ENCODE measurements around the gene RFX7.
"Not testable (repeated sequence)": the region's sequence is repeated elsewhere in the genome, so short reads cannot be mapped to it uniquely, and the experiment has no call there.

Gene RFX7

GRCh38 chr15:56208185-56208584 lies 35.5 kb downstream of the RFX7 start:
- H3K27ac ChIP-seq, result no peak overlapping the region
- DNase-seq (ENCODE audit: low read depth, low spot score), result no peak

GRCh38 chr15:56207711-56208110 lies 36.0 kb downstream of the RFX7 start:
- no peak overlapping the region for H3K27ac ChIP-seq
- DNase-seq (ENCODE audit: low read depth, low spot score), result no peak

- no peak for DNase-seq (ENCODE audit: low read depth, low spot score)
- no peak overlapping the region for H3K27ac ChIP-seq
Observed at GRCh38 chr15:56207092-56207491, 36.6 kb downstream of the RFX7 start.

GRCh38 chr15:56205061-56205876 lies 38.4 kb downstream of the RFX7 start:
- H3K27ac ChIP-seq, result peak overlapping the region; percentile 70
- peak; percentile 12 for DNase-seq (ENCODE audit: low read depth, low spot score)

- DNase-seq (ENCODE audit: low read depth, low spot score); H3K27ac ChIP-seq: not testable (repeated sequence)
Observed at GRCh38 chr15:56203312-56203922, 40.3 kb downstream of the RFX7 start.

DNA sequence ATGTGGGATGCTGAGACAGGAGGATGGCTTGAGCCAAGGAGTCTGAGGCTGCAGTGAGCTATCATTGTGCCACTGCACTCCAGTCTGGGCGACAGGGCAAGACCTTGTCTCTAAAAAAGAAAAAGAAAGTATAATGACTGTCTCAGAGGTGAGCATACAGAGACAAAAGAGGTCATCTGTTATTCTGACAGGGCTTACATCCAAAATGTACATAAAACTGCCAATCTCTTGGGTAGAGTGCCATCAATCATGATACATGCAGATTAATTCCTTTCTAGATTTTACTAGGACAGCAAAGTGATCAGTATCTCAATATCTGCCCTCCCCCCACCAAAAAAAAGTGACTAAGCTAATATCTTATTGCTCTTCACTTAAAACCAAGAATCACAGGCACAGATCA lies 41.0 kb downstream of the RFX7 start:
- DNase-seq (ENCODE audit: low read depth, low spot score), result no peak
- no peak overlapping the region for H3K27ac ChIP-seq

GRCh38 chr15:56199038-56199437 lies 44.6 kb downstream of the RFX7 start:
- DNase-seq (ENCODE audit: low read depth, low spot score), result no peak
- no peak overlapping the region for H3K27ac ChIP-seq

- no peak overlapping the region for H3K27ac ChIP-seq
- no peak for DNase-seq (ENCODE audit: low read depth, low spot score)
Observed at GRCh38 chr15:56194035-56194434, 49.6 kb downstream of the RFX7 start.

- no peak for DNase-seq (ENCODE audit: low read depth, low spot score)
- no peak overlapping the region for H3K27ac ChIP-seq
Observed at GRCh38 chr15:56192659-56193442, 50.8 kb downstream of the RFX7 start.

DNA sequence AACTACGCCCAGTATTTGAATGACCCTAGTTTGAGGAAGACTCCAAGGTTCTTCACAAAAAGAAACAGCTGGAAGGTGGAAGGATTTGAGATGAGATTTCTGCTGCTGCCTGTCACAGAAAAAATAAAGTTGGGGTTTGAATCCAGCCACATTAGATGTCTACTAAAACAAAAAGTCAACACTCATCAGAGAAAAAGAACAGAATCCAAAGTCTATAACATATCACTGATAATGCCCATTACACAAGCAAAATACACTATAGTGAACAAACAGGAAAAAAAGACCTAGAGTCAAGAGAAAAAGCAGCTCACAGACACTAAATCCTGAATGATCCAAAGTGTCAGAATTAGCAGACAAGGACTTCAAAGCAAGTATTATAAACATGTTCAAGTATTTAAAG lies 56.0 kb downstream of the RFX7 start:
- no peak for DNase-seq (ENCODE audit: low read depth, low spot score)
- H3K27ac ChIP-seq, result no peak overlapping the region

DNA sequence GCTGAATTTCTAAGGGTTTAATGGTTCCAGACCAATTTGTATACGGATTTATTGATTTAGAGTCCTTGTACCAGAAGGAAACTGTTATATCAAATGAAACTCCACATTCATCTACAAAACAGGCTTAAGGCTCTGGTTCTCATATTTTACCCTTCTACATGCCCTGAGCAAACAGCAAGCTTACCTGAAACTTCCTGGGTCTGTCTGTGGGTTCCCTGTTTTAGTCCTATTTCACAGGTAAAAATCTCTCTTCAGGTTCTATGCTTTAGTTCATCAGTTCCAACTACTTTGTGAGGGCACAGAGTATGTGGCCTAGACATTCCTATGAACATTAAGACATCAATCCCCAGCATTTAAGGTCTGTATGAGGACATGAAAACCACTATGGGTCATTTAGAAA lies 57.7 kb downstream of the RFX7 start:
- no peak overlapping the region for H3K27ac ChIP-seq
- DNase-seq (ENCODE audit: low read depth, low spot score), result no peak

DNA sequence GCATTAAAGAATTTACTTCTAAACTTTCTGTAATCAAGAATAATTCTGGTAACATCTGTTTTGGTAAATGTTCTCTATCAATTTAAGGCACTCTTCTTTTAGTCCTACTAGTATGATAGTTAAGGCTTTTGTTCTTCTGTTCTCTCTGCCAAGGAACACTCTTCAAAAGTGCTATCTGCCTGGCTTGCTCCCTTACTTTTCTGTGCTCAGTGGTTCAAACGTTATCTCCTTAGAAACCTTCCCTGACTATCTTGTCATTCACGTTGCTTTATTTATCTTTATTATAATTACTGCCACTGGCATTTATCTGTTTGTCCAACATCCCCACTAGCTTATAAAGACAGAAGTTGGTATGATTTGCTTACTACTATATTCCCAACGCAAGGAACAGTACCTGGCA lies 59.2 kb downstream of the RFX7 start:
- no peak for DNase-seq (ENCODE audit: low read depth, low spot score)
- H3K27ac ChIP-seq, result no peak overlapping the region

DNA sequence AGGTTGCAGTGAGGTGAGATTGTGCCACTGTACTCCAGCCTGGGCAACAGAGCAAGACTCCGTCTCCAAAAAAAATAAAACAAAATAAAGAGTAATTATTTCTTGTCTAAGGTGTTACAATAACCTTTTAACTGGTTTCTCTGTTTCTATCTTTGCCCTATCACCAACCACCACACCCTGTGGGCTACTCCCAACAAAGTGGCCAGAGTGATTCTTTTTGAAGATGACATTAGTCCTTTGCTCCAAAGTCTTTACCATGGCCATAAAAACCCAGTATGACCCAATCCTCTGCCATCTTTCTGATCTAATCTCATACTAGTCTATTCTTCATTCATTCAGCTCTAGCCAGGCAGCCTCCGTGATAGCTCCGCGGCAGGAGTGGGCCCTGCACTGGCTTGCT lies 62.8 kb downstream of the RFX7 start:
- no peak for DNase-seq (ENCODE audit: low read depth, low spot score)
- no peak overlapping the region for H3K27ac ChIP-seq

DNA sequence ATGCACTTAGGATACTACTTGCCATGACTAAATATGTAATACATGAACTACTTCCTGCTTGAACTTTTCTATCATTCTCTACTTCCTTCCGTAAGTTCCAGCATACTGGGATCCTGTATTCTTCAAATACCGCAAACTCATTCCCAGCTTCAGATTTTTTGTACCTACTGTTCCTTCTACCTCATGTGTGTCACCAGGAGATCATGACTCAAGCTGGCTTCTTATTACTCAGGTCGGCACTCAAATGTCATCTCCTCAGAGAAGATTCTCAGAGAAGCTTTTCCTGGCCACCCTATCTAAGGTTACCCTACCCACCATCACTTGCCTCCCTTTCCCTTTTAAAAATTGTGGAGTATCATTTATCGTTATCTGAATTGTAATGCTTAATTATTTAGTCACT lies 66.7 kb downstream of the RFX7 start:
- H3K27ac ChIP-seq, result no peak overlapping the region
- DNase-seq (ENCODE audit: low read depth, low spot score), result no peak

DNA sequence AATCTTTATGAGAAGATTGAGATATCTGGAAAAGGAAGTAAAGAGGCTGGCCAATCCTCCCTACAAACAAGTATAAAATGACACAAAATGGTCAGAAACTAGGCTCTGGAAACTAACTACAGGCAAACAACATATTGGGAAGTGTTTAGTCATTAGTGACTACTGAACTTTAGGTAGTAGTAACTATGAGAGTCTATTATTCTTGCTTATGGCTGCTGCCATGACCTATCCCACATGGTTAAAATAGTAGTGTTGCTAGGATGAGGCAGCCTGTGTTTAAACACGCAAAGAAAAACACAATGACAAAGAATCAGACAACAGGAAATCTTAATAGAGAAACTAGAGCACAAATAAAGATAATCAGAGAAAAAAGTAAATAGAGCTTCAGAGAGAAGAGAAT lies 67.9 kb downstream of the RFX7 start:
- no peak for DNase-seq (ENCODE audit: low read depth, low spot score)
- H3K27ac ChIP-seq, result no peak overlapping the region

- DNase-seq (ENCODE audit: low read depth, low spot score), result no peak
- no peak overlapping the region for H3K27ac ChIP-seq
Observed at GRCh38 chr15:56174649-56175048, 69.0 kb downstream of the RFX7 start.

DNA sequence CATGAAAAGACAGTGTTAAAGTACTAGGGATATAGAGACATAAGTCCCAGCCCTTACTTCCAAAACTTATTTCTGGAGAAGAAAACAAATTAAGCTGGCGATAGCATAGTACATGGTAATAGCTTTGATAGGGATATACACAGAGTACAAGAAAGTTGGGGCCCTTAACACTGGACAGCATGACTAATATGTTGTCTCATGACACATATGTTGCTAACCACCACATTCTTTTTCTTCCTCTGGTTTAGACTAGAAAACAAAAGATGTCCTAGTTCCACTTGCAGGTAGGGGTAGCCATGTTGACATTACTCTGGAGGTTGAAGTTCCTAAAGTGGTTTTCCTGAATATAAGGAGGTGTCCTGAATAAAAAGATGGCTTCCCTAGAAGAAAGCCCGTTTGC lies 75.3 kb downstream of the RFX7 start:
- DNase-seq (ENCODE audit: low read depth, low spot score), result peak; percentile 12
- peak overlapping the region; percentile 3 for H3K27ac ChIP-seq

- H3K27ac ChIP-seq, result peak overlapping the region; percentile 69
- no peak for DNase-seq (ENCODE audit: low read depth, low spot score)
Observed at GRCh38 chr15:56165234-56165633, 78.4 kb downstream of the RFX7 start.

DNA sequence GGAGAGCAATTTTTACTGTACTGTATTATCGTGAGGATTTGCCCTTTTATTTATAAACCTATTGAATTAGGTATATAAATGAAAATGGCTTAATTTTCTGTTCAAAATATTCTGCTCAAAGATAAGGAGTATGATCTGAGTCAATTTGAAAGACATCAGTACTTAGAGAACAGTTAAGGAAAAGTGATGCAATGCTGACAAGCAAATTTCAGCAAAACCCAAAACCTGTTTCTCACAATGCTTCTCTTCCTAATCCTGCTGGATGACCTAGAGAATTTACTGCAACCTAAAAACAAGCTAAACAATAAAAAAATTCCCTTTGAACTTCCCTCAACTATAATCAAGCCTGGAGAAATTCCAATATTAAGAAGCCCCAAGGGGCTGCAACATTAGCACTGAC lies 82.7 kb downstream of the RFX7 start:
- no peak overlapping the region for H3K27ac ChIP-seq
- DNase-seq (ENCODE audit: low read depth, low spot score), result no peak

GRCh38 chr15:56156877-56157276 lies 86.8 kb downstream of the RFX7 start:
- no peak overlapping the region for H3K27ac ChIP-seq
- no peak for DNase-seq (ENCODE audit: low read depth, low spot score)

- DNase-seq (ENCODE audit: low read depth, low spot score); H3K27ac ChIP-seq: not testable (repeated sequence)
Observed at GRCh38 chr15:56155278-56155677, 88.4 kb downstream of the RFX7 start.

Measured in epithelial cell of prostate (primary cell).